ENCODE data around the gene TMC7. TPM values are rescaled to one million over a fixed set of nuclear protein-coding genes. Genes with fewer than 3 reads are reported as not detected.

The TMC7 gene
- total RNA-seq, 1 donor from 2014 or later = 2.8 TPM

- DNase-seq = no peak
These were observed 107.2 kb downstream of the TMC7 start for GRCh38 chr16:19090916-19091315.

DNA sequence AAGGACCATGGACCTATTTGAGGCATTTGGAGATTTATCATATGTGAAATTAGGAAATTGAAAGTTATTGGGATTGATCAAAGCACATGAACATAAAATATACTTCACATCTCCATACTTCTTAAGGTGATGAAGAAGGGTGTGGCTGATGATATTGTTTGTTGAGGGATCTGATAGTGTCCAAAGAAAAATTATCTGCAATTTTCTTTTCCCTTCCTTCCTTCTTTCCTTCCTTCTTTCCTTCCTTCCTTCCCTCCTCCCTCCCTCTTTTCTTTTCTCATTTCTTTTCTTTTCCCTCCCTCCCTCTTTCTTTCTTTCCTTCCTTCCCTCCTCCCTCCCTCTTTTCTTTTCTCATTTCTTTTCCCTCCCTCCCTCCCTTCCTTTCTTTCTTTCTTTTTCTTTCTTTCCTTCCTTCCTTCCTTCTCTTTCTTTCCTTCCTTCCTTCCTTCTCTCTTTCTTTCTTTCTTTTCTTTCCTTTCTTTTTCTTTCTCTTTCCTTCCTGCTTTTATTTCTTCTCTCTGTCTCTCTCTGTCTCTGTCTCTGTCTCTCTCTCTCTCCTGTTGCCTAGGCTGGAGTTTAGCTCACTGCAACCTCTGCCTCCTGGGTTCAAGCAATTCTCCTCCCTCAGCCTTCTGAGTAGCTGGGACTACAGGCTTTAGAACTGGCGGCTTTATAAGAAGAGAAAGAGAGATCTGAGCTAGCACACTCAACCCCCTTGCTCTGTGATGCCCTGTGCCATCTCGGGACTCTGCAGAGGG is 109.1 kb downstream of the TMC7 start:
- DNase-seq = no peak

GRCh38 chr16:19093631-19094541 is 110.2 kb downstream of the TMC7 start:
- no peak for DNase-seq

DNA sequence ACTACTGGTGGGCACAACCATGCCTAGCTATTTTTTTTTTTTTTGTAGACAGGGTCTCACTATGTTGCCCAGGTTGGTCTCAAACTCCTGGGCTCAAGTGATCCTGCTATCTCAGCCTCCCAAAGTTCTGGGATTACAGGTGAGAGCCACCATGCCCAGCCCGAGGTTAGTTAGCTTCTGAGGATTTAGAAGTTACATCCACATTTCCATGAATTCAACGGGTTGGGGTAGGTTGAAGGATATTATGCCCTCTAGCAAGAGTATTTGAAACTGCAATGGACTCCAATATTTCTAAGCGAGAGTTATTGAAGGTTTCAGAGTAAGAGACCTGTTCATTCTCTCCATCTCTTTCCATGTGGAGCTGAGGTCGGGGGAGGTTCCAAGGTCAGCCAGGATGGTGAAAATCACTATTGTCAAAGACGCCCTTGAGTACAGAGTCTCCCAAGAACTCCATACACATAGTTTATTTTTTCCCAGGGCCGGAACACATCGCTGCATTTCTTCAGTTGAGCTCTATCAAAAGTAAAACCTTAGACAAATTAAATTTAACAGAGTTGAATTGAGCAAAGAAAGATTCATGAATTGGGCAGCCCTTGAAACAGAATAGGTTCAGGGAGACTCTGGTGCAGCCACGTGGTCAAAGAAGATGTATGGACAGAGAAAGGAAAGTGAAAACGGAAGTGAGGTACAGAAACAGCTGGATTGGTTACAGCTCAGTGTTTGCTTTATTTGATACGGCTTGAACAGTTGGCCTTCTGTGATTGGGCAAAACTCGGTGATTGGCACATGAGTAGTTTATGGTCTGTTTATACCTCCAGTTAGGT is 111.0 kb downstream of the TMC7 start:
- no peak for DNase-seq

GRCh38 chr16:19095654-19096053 is 111.9 kb downstream of the TMC7 start:
- no peak for DNase-seq

DNA sequence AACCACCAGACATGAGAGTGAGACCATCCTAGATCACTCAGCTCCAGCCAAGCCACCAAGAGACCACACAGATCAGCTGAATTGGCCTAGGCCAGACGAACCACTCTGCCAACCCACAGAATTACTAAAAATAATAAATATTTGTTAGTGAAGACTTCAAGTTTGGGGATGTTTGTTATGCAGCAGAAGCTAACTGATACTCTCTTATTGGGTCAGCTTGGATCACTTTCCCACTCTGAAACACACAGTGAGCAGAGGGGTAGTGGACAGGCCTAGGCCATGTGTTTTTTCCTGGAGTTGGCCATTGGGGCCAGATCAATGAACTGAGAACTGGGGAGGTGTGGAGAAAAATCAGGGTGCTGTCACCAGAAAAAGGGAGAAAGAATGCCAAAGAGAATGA is 114.4 kb downstream of the TMC7 start:
- no peak for DNase-seq

- DNase-seq = no peak
These were observed 118.6 kb downstream of the TMC7 start for GRCh38 chr16:19102187-19102872.

DNA sequence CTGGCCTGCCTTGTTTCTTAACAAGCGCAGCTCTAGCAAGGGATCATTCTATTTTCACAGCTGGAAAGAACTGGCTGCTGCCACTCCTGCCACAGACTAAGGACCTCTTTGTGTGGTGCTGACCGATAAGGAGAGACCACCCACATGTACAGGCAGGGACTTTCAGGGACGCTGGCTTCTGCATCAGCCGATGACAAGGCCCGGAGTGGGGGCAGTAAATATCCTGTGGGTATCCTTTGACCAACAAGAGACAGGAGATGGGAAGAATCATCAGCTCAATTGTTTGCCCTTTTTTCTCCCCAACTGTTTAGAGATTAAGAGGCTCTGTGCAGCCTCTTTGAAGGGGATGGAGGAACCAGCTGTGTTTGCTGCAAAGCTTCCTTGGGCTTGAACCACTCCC is 120.9 kb downstream of the TMC7 start:
- DNase-seq = no peak

- DNase-seq = no peak
These were observed 121.4 kb downstream of the TMC7 start for GRCh38 chr16:19105131-19105530.

DNA sequence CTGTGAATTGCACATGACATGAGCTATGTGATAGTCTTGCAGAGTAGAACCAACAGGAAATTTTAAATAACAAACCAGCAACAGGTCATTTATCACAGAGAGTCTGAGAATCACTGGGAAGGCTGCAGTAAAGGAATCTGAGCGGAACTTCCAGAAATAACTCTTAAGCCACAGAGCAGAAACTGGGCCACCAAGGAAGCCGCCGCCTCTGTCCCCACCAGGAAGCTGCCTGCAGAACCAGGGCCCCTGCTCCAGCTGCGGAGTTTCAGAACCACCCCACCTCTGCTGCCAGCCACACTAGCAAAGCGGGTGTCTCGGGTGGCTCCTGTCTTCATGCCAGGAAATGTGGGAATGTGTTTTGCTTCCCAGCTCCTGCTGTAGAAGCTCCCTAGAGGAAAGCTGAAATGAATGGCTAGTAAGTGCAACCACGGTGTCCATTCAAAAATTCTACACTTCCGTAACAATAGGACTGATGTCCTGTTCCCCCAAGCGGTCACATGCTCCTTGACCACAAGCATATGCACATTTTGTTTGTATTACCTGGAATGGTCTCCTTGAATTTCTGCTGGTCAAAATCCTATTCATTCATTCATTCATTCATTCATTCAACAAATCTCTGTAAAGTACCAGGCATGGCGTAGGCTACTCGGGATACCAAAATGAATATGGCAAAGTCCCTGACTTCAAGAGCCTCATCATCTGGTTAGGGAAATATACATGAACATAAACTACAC is 122.3 kb downstream of the TMC7 start:
- no peak for DNase-seq

GRCh38 chr16:19106625-19107020 is 122.9 kb downstream of the TMC7 start:
- no peak for DNase-seq

DNA sequence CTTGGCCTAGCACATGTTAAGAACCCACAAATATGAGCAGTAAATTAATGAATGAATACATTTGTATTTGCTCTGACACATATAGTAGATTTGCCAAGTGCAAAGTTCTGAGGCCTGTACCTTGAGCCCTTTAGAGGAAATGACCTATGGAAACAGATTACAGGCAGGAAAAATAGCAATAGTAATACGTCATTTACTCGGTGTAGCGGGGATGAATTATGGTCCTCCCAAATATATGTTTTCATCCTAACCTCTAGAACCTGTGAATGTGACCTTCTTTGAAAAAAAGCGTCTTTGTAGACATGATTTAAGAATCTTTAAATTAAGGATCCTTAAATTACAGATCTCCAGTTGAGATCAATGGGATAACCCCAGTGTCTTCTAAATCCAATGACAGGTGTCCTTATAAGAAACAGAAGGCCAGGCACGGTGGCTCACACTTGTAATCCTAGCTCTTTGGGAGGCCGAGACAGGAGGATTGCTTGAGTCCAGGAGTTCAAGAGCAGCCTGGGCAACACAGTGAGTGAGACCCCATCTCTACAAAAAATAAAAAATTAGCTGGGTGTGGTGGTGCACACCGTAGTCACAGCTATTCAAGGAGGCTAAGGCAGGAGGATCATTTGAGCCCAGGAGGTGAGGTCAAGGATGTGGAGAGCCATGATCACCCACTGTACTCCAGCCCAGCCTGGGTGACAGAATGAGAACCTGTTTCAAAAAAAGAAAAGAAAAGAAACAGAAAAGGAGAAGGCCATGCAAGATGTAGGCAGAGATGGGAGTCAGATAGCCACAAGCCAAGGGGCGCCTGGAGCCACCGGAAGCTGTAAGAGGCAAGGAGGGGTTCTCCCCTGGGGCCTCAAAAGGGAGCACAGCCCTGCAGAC is 124.9 kb downstream of the TMC7 start:
- no peak for DNase-seq

DNA sequence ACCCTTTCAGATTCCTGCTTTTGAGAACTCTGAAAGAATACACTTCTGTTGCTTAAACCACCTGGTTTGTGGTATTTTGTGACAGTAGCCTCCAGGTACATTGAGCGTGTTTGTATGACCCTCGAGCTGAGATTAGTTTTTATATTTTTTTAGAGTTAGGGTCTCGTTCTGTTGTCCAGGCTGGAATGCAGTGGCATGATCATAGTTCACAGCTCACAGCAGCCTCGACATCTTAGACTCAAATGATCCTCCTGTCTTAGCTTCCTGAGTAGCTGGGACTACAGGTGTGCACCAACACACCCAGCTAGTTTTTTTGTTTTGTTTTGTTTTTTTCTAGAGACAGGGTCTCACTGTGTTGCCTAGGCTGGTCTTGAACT is 125.5 kb downstream of the TMC7 start:
- no peak for DNase-seq

- DNase-seq = no peak
These were observed 127.0 kb downstream of the TMC7 start for GRCh38 chr16:19110537-19111360.

- DNase-seq = no peak
These were observed 128.3 kb downstream of the TMC7 start for GRCh38 chr16:19112099-19112407.

Measured in occipital lobe (tissue), 2 donors.